H9 (cell line): ENCODE measurements around the gene ZNF18. TPM values are rescaled to one million over a fixed set of nuclear protein-coding genes. Genes with fewer than 3 reads are reported as not detected.

Experiments used
- DNase-seq: peaks from one replicate; pipeline ENCODE4 v3.0.0-alpha.2; 2017
- H2AFZ ChIP-seq: one replicate; pipeline ENCODE4 v1.6.1; 2013; ENCODE audit warnings: mild to moderate bottlenecking, low read length, control low read depth, moderate library complexity
- H2AK5ac ChIP-seq: 2 replicates; pipeline ENCODE4 v1.6.1; 2013; ENCODE audit warnings: low read length, control low read depth, mixed read lengths; ENCODE audit not compliant: insufficient read length
- H2BK120ac ChIP-seq: one replicate; pipeline ENCODE4 v1.6.1; 2013; ENCODE audit warnings: low read depth, mild to moderate bottlenecking, low read length, control low read depth, inconsistent platforms; ENCODE audit not compliant: poor library complexity, severe bottlenecking
- H2BK12ac ChIP-seq: 2 replicates; pipeline ENCODE4 v1.6.1; 2013; ENCODE audit warnings: low read length, control low read depth, mixed read lengths, low read depth; ENCODE audit not compliant: insufficient read length
- H2BK15ac ChIP-seq: 2 replicates; pipeline ENCODE4 v1.6.1; 2013; ENCODE audit warnings: low read depth, low read length, control low read depth
- H2BK20ac ChIP-seq: one replicate; pipeline ENCODE4 v1.6.1; 2013; ENCODE audit warnings: low read depth, mild to moderate bottlenecking, low read length, control low read depth, inconsistent platforms; ENCODE audit not compliant: poor library complexity, severe bottlenecking
- H2BK5ac ChIP-seq: 2 replicates; pipeline ENCODE4 v1.6.1; 2013; ENCODE audit warnings: low read length, control low read depth, mixed read lengths; ENCODE audit not compliant: insufficient read length
- H3K14ac ChIP-seq: 2 replicates; pipeline ENCODE4 v1.6.1; 2013; ENCODE audit warnings: low read length, control low read depth; ENCODE audit not compliant: insufficient read depth
- H3K18ac ChIP-seq: 2 replicates; pipeline ENCODE4 v1.6.1; 2013; ENCODE audit warnings: low read depth, mild to moderate bottlenecking, mixed read lengths, low read length, control low read depth; ENCODE audit not compliant: insufficient read length
- H3K23ac ChIP-seq: 2 replicates; pipeline ENCODE4 v1.6.1; 2013; ENCODE audit warnings: low read length, control low read depth, mixed read lengths, low read depth; ENCODE audit not compliant: insufficient read length
- H3K23me2 ChIP-seq: 2 replicates; pipeline ENCODE4 v1.6.1; 2013; ENCODE audit warnings: low read depth, mild to moderate bottlenecking, mixed read lengths, low read length, control low read depth; ENCODE audit not compliant: insufficient read length, poor library complexity, severe bottlenecking
- H3K27ac ChIP-seq: 2 replicates; pipeline ENCODE4 v1.5.1; 2013; ENCODE audit warnings: low read length, control low read depth, mixed read lengths, low read depth; ENCODE audit not compliant: insufficient read length
- H3K27me3 ChIP-seq: 2 replicates; pipeline ENCODE4 v1.6.1; 2013; ENCODE audit warnings: low read length, control low read depth, inconsistent platforms; ENCODE audit not compliant: insufficient read depth
- H3K4ac ChIP-seq: 2 replicates; pipeline ENCODE4 v1.6.1; 2013; ENCODE audit warnings: low read depth, mild to moderate bottlenecking, control low read depth, inconsistent platforms, low read length, moderate library complexity
- H3K4me1 ChIP-seq: 2 replicates; pipeline ENCODE4 v1.6.1; 2013; ENCODE audit warnings: low read length, control low read depth, inconsistent platforms; ENCODE audit not compliant: insufficient read depth
- H3K4me2 ChIP-seq: 2 replicates; pipeline ENCODE4 v1.6.1; 2013; ENCODE audit warnings: low read length, control low read depth, mixed read lengths; ENCODE audit not compliant: insufficient read length, insufficient read depth
- H3K56ac ChIP-seq: 2 replicates; pipeline ENCODE4 v1.6.1; 2013; ENCODE audit warnings: low read depth, mild to moderate bottlenecking, mixed read lengths, low read length, control low read depth; ENCODE audit not compliant: insufficient read length
- H3K79me1 ChIP-seq: 2 replicates; pipeline ENCODE4 v1.6.1; 2013; ENCODE audit warnings: low read depth, mild to moderate bottlenecking, moderate library complexity, low read length, control low read depth, inconsistent platforms; ENCODE audit not compliant: insufficient read depth, poor library complexity, severe bottlenecking
- H3K79me2 ChIP-seq: 2 replicates; pipeline ENCODE4 v1.6.1; 2013; ENCODE audit warnings: low read length, control low read depth, inconsistent platforms; ENCODE audit not compliant: insufficient read depth
- H3K9ac ChIP-seq: 2 replicates; pipeline ENCODE4 v1.6.1; 2013; ENCODE audit warnings: low read length, control low read depth, mixed read lengths; ENCODE audit not compliant: insufficient read length; ENCODE audit errors: extremely low read depth
- H3K9me3 ChIP-seq: one replicate; pipeline ENCODE4 v1.6.1; 2013; ENCODE audit warnings: low read depth, low read length, inconsistent platforms; ENCODE audit not compliant: control insufficient read depth
- H3T11ph ChIP-seq: one replicate; pipeline ENCODE4 v1.6.1; 2013; ENCODE audit warnings: mild to moderate bottlenecking, low read length, control low read depth, inconsistent platforms
- H4K20me1 ChIP-seq: one replicate; pipeline ENCODE4 v1.6.1; 2013; ENCODE audit not compliant: control insufficient read depth, insufficient read length, insufficient read depth
- H4K5ac ChIP-seq: 2 replicates; pipeline ENCODE4 v1.6.1; 2013; ENCODE audit warnings: low read depth, mild to moderate bottlenecking, mixed read lengths, low read length, control low read depth; ENCODE audit not compliant: insufficient read length
- H4K8ac ChIP-seq: replicated peaks from 2 replicates; pipeline ENCODE4 v1.6.1; 2013; ENCODE audit warnings: low read length, control low read depth, mixed read lengths, low read depth; ENCODE audit not compliant: insufficient read length
- H4K91ac ChIP-seq: 2 replicates; pipeline ENCODE4 v1.6.1; 2013; ENCODE audit warnings: low read depth, mild to moderate bottlenecking, moderate library complexity, mixed read lengths, low read length, control low read depth; ENCODE audit not compliant: insufficient read length
- H3K27ac Mint-ChIP-seq, 3 experiments: 2 replicates in 2 of 3; 3 replicates in 1 of 3; pipeline ENCODE4 v1.8.0; 2020 to 2021; ENCODE audit warnings: mixed read lengths in 3 of 3, mild to moderate bottlenecking in 1 of 3, moderate library complexity in 1 of 3
- H3K27me3 Mint-ChIP-seq: 2 replicates; pipeline ENCODE4 v1.8.0; 2021; ENCODE audit warnings: low read depth, mild to moderate bottlenecking, moderate library complexity, mixed read lengths
- H3K36me3 Mint-ChIP-seq, 3 experiments: 2 replicates in 2 of 3; 3 replicates in 1 of 3; pipeline ENCODE4 v1.8.0; 2020 to 2021; ENCODE audit warnings: low read depth in 3 of 3, mixed read lengths in 3 of 3; ENCODE audit not compliant: insufficient read depth in 1 of 3
- H3K4me1 Mint-ChIP-seq, 2 experiments: 2 replicates each; pipeline ENCODE4 v1.8.0; 2020; ENCODE audit warnings: mixed read lengths in 2 of 2
- H3K4me3 Mint-ChIP-seq, 2 experiments: 2 replicates in 1 of 2; 3 replicates in 1 of 2; pipeline ENCODE4 v1.8.0; 2020 to 2021; ENCODE audit warnings: mild to moderate bottlenecking in 2 of 2, mixed read lengths in 2 of 2, moderate library complexity in 1 of 2
- H3K9me3 Mint-ChIP-seq, 2 experiments: 2 replicates in 1 of 2; 3 replicates in 1 of 2; pipeline ENCODE4 v1.8.0; 2020; ENCODE audit warnings: mild to moderate bottlenecking in 2 of 2, mixed read lengths in 2 of 2, moderate library complexity in 1 of 2
- CTCF ChIP-seq: fragments of 200-600 bp; sonication (generic); conservative IDR thresholded peaks from 3 replicates; pipeline ENCODE4 v1.8.0; 2021; ENCODE audit warnings: antibody characterized with exemption, mild to moderate bottlenecking
- WGBS: extraction: QIAGEN DNeasy Blood & Tissue Kit; methylation state at CpG from one replicate; pipeline ENCODE4 v1.1.7; 2013; ENCODE audit warnings: missing lambda C conversion rate, low lambda C conversion rate, mixed read lengths; ENCODE audit not compliant: insufficient read length; ENCODE audit errors: extremely low coverage; 5-methylcytosine and 5-hydroxymethylcytosine counted together
- total RNA-seq: library from RNA; stranded (reverse); gene quantifications from 2 replicates; pipeline ENCODE4 v1.2.1, GENCODE V29; 2021

ZNF18 gene
- total RNA-seq, 1 experiment from 2014 or later = 6.8 TPM

DNA sequence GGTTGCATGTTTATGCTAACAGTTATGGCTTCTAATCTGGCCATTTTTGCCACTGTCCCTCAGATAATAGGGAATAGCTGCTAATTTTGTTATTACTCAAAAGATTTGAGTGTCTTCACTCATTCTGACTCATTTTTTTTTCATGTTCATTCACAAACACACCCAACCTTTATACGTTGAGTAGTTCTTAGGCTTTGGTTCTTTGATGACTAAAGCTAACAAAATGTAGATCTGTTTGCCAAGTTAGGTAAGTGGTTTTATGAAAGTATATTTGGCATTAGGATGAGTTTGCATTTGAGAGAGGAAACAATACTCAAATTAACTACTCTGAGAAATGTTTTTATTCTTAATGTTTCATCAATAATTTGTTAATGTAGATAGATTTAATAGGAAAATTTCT, 27.1 kb upstream of the ZNF18 start:
- H3K56ac ChIP-seq = no peak overlapping the region
- no peaks in the 10 kb centered on the region for H3K9me3 Mint-ChIP-seq
- no peak overlapping the region for H3K23ac ChIP-seq
- no peaks in the 10 kb centered on the region for H3K36me3 Mint-ChIP-seq
- H2BK5ac ChIP-seq = no peak overlapping the region
- H2AFZ ChIP-seq = no peak overlapping the region
- no peak overlapping the region for H3K18ac ChIP-seq
- no peak for DNase-seq
- H2BK20ac ChIP-seq = no peak overlapping the region
- H2BK15ac ChIP-seq = no peak overlapping the region
- no peak overlapping the region for H3K4me3 Mint-ChIP-seq
- H3K4me1 Mint-ChIP-seq = peaks cover 55 to 59% of the 10 kb centered on the region in 2 experiments
- H2AK5ac ChIP-seq = no peak overlapping the region
- no peak overlapping the region for H2BK120ac ChIP-seq
- no peak overlapping the region for H3T11ph ChIP-seq
- no peaks in the 10 kb centered on the region for H4K20me1 ChIP-seq
- H3K27me3 ChIP-seq = no peaks in the 10 kb centered on the region
- peaks cover 12% of the 10 kb centered on the region for H3K79me1 ChIP-seq
- no peak overlapping the region for H2BK12ac ChIP-seq
- no peaks in the 10 kb centered on the region for H3K9me3 ChIP-seq
- no peaks in the 10 kb centered on the region for H3K4me1 ChIP-seq
- H4K8ac ChIP-seq = no peak overlapping the region
- H3K27me3 Mint-ChIP-seq = peaks cover 11% of the 10 kb centered on the region
- H3K4me2 ChIP-seq = no peak overlapping the region
- H4K5ac ChIP-seq = no peak overlapping the region
- no peak overlapping the region for H3K9ac ChIP-seq
- no peak overlapping the region for H3K14ac ChIP-seq
- no peak overlapping the region for H4K91ac ChIP-seq
- no peak overlapping the region for H3K27ac Mint-ChIP-seq
- TF ChIP-seq CTCF = no peak
- peaks cover 21% of the 10 kb centered on the region; the same call in 1 of the 2 replicates for H3K79me2 ChIP-seq
- H3K23me2 ChIP-seq = peaks cover 3% of the 10 kb centered on the region
- H3K4ac ChIP-seq = no peak overlapping the region
- no CpG with 5 or more reads among the region's 1 CpG for WGBS
- H3K27ac ChIP-seq = no peak overlapping the region
